22Rv1 (cell line): ENCODE results near the gene QSOX1.

Experiments used
- ZFX ChIP-seq: fragments of 450-650 bp; IDR thresholded peaks from 2 replicates; pipeline ENCODE4 v1.6.1; 2017; ENCODE audit warnings: antibody characterized with exemption, borderline replicate concordance
- TF ChIP-seq, protein P1 (sequence below): fragments of 450-650 bp; IDR thresholded peaks from 2 replicates; pipeline ENCODE4 v1.5.1; 2017; ENCODE audit warnings: mild to moderate bottlenecking

DNA sequence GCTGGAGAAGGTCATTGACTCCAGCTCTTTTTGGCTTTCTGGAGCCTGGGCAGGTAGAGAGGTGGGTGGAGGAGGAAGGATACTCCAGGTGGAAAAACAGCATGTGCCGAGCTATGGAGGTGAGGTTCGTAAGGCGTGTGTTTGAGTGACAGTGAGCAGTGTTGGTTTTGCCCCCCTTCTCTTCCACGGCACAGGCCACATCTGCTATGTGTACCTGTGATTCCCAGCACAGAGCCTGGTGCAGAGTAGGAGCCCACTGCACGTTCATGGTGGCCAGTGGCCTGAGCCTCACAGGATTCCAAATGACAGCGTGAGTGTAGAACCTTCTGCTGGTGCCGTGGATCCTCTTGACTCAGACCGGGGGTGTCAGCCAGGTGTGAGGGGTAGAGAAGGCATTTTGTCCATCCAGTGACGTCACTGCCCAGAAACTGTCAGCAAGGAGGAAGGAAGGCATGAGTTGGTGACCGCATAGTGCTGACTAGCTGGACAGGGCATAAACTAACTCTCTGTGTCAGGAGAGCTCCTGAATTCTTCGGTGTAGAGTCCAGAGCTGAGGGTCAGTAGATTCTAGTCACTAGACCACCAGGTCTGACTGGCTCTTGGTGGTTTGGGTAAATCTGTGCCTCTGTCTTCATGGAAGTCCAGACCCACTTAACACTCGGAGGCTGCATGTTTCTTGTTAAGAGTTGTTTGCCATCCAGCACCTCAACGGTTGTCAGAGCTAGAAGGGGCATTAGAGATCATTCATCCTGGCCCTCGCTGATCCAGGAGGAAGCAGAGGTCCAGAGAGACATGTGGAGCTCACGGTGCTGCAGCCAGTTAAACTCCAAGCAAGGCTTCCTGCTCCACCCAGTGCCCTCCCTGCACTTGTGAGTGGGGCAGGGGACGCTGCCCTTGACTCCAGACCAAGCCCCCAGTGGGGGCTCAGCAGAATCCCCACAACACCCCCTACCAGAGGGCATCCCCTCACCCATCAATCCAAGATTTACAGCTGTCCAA is 3.8 kb downstream of the QSOX1 start:
- TF ChIP-seq, protein P1, sequence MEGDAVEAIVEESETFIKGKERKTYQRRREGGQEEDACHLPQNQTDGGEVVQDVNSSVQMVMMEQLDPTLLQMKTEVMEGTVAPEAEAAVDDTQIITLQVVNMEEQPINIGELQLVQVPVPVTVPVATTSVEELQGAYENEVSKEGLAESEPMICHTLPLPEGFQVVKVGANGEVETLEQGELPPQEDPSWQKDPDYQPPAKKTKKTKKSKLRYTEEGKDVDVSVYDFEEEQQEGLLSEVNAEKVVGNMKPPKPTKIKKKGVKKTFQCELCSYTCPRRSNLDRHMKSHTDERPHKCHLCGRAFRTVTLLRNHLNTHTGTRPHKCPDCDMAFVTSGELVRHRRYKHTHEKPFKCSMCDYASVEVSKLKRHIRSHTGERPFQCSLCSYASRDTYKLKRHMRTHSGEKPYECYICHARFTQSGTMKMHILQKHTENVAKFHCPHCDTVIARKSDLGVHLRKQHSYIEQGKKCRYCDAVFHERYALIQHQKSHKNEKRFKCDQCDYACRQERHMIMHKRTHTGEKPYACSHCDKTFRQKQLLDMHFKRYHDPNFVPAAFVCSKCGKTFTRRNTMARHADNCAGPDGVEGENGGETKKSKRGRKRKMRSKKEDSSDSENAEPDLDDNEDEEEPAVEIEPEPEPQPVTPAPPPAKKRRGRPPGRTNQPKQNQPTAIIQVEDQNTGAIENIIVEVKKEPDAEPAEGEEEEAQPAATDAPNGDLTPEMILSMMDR: no peak
- no peak for TF ChIP-seq ZFX
